Nephron (organoid): ENCODE measurements around the gene DROSHA.

Source experiments
- H3K27ac Mint-ChIP-seq, 3 experiments: 2 replicates each; pipeline ENCODE4 v1.8.0; 2020; ENCODE audit warnings: mixed read lengths in 3 of 3, mild to moderate bottlenecking in 2 of 3, moderate library complexity in 1 of 3
- H3K27me3 Mint-ChIP-seq: 2 replicates; pipeline ENCODE4 v1.8.0; 2021; ENCODE audit warnings: low read depth, mild to moderate bottlenecking, moderate library complexity, mixed read lengths
- H3K36me3 Mint-ChIP-seq: 2 replicates; pipeline ENCODE4 v1.8.0; 2020; ENCODE audit warnings: low read depth, mixed read lengths
- H3K4me1 Mint-ChIP-seq: 2 replicates; pipeline ENCODE4 v1.8.0; 2020; ENCODE audit warnings: mixed read lengths
- H3K4me3 Mint-ChIP-seq, 3 experiments: 2 replicates each; pipeline ENCODE4 v1.8.0; 2020; ENCODE audit warnings: mild to moderate bottlenecking in 3 of 3, mixed read lengths in 3 of 3, moderate library complexity in 2 of 3
- H3K9me3 Mint-ChIP-seq: 2 replicates; pipeline ENCODE4 v1.8.0; 2020; ENCODE audit warnings: mixed read lengths
- TF ChIP-seq, protein P1 (sequence below), 3 experiments: fragments of 200-600 bp; sonication (generic); IDR thresholded peaks; one replicate each; pipeline ENCODE4 v1.5.0; 2021; ENCODE audit warnings: antibody characterized with exemption in 3 of 3; ENCODE audit not compliant: unreplicated experiment in 3 of 3

Gene DROSHA

DNA sequence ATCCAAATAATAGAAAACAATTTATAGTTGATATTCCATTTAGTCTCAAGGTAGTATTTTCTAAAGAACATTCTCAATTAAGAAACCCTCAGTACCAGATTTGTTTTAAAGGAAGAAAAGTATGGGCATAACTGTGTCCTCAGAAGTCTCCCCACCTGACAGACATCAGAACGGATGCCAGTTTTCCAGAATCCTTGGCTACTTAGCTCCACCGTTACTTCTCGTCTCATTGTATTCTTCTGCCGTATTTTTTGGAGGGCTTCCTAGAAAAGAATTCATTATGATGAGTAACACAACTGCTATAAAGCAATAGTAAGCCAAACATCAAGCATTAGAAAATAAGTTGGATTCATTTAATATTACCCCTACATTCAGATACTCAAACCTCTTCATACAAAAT is 67.8 kb downstream of the DROSHA start:
- H3K27ac Mint-ChIP-seq: no peak overlapping the region
- no peaks in the 10 kb centered on the region for H3K4me1 Mint-ChIP-seq
- peaks cover 7% of the 10 kb centered on the region for H3K9me3 Mint-ChIP-seq
- no peaks in the 10 kb centered on the region for H3K27me3 Mint-ChIP-seq
- TF ChIP-seq, protein P1, sequence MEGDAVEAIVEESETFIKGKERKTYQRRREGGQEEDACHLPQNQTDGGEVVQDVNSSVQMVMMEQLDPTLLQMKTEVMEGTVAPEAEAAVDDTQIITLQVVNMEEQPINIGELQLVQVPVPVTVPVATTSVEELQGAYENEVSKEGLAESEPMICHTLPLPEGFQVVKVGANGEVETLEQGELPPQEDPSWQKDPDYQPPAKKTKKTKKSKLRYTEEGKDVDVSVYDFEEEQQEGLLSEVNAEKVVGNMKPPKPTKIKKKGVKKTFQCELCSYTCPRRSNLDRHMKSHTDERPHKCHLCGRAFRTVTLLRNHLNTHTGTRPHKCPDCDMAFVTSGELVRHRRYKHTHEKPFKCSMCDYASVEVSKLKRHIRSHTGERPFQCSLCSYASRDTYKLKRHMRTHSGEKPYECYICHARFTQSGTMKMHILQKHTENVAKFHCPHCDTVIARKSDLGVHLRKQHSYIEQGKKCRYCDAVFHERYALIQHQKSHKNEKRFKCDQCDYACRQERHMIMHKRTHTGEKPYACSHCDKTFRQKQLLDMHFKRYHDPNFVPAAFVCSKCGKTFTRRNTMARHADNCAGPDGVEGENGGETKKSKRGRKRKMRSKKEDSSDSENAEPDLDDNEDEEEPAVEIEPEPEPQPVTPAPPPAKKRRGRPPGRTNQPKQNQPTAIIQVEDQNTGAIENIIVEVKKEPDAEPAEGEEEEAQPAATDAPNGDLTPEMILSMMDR (IDR thresholded peaks at IDR 0.05; ENCODE audit: unreplicated experiment in 3 of 3): no peak
- no peak overlapping the region for H3K4me3 Mint-ChIP-seq
- peaks cover 87% of the 10 kb centered on the region for H3K36me3 Mint-ChIP-seq

DNA sequence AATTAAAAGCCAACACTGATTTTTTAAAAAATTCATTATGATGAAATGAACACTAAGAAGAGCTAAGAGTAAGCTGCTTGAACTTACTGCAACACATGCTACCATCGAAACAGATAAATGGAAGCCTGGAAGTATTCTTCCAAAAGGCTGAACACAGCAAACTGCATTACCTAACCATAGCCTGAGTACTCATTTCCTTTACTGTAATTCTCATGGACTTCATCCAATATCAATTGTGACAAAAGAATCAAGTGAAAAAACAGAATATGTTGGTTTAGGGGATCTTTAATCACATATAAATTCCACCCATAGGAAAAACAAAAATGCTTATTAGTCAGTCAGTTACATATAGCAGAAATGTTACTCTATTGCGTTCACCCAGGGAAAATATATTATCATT is 68.5 kb downstream of the DROSHA start:
- Mint-ChIP-seq H3K4me1 (no peaks in the 10 kb centered on the region), H3K27ac (no peak overlapping the region), H3K27me3 (no peaks in the 10 kb centered on the region), H3K4me3 (no peak overlapping the region), H3K36me3 (peaks cover 91% of the 10 kb centered on the region), H3K9me3 (peaks cover 7% of the 10 kb centered on the region)
- TF ChIP-seq, protein P1 (IDR thresholded peaks at IDR 0.05; ENCODE audit: unreplicated experiment in 3 of 3): no peak

DNA sequence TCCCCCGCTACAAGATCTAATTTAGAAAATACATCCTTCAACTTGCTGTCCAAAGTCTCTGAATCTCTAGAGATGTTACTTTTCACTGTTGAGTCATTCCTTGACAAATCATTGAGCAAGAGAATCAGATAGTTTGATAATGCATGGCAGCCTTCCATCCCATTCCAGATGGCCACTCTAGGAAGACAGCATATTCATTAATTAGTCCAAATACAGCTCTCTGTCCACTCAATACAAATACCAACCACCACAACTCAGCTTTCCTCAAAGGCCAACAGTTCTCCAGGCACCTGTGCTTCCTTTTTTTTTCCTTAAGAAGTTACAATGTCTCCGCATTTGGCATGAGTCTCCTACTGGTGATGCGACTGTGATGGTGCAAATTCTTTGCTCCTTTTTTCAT is 72.3 kb downstream of the DROSHA start:
- TF ChIP-seq, protein P1 (IDR thresholded peaks at IDR 0.05; ENCODE audit: unreplicated experiment in 3 of 3): no peak
- Mint-ChIP-seq H3K9me3 (peaks cover 28% of the 10 kb centered on the region), H3K27ac (no peak overlapping the region), H3K27me3 (no peaks in the 10 kb centered on the region), H3K36me3 (peaks cover 94% of the 10 kb centered on the region), H3K4me3 (no peak overlapping the region), H3K4me1 (no peaks in the 10 kb centered on the region)

DNA sequence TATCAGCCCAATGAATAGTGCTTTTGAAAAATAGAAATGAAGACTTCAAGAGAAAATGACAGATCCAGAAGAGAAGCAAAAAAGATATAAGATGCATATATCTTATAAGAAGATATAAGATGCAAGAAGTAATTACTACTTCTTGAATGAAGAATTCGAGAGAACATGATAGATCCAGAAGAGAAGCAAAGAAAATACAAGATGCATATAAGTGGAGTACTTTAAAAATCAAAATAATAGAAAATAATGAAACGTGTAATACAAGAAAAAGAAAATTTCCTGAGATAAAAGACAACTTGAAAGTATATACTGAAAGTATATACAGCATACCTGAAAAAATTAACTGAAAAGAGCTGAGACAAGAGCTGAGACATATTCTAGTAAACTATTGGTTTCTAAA is 76.7 kb downstream of the DROSHA start:
- H3K4me1 Mint-ChIP-seq: no peaks in the 10 kb centered on the region
- TF ChIP-seq, protein P1 (IDR thresholded peaks at IDR 0.05; ENCODE audit: unreplicated experiment in 3 of 3): no peak
- peaks cover 33% of the 10 kb centered on the region for H3K9me3 Mint-ChIP-seq
- no peaks in the 10 kb centered on the region for H3K27me3 Mint-ChIP-seq
- H3K4me3 Mint-ChIP-seq: no peak overlapping the region
- peaks cover 81% of the 10 kb centered on the region for H3K36me3 Mint-ChIP-seq
- no peak overlapping the region for H3K27ac Mint-ChIP-seq

DNA sequence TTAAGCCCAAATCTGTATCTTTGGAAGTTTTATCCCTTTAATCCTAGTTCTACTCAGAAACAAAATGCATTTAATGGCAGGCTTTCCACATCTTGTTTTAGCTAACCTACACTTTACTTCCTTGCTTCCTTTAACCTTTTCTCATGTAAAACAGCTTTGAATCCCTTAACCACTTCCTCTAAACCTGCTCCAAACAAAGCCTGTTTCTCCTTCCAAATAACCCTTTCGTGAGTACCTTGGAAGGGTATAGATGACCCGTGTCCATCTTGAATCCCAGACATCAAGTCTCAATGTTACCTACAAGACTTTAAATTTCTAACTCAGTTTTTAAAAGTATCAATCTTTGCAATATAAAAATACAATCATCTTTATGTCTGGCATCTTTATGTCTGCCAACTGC is 78.4 kb downstream of the DROSHA start:
- peaks cover 82% of the 10 kb centered on the region for H3K36me3 Mint-ChIP-seq
- H3K9me3 Mint-ChIP-seq: peaks cover 25% of the 10 kb centered on the region
- H3K27ac Mint-ChIP-seq: peak overlapping the region in 1 of 3 experiments; percentile 81
- H3K4me1 Mint-ChIP-seq: no peaks in the 10 kb centered on the region
- H3K27me3 Mint-ChIP-seq: no peaks in the 10 kb centered on the region
- TF ChIP-seq, protein P1 (IDR thresholded peaks at IDR 0.05; ENCODE audit: unreplicated experiment in 3 of 3): no peak
- H3K4me3 Mint-ChIP-seq: no peak overlapping the region

DNA sequence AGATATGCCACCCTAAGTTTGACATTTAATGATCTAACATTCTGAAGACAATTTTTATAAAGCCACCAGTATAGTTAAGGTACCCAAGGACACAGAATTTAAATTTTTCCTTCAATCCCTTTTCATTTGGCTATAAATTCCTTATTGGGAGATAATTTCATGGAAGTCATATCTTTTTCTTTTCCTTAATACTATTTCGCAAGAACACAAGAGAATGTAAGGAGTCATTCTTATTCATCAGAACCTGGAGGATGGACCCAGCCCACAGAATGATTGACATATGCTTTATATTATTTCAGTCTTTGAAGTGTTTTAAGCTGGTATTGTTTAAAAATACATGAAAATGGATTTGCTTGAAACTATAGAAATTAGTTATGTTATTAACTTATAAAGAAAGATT is 79.6 kb downstream of the DROSHA start:
- H3K27me3 Mint-ChIP-seq: no peaks in the 10 kb centered on the region
- no peaks in the 10 kb centered on the region for H3K4me1 Mint-ChIP-seq
- TF ChIP-seq, protein P1 (IDR thresholded peaks at IDR 0.05; ENCODE audit: unreplicated experiment in 3 of 3): no peak
- no peak overlapping the region for H3K27ac Mint-ChIP-seq
- H3K9me3 Mint-ChIP-seq: peaks cover 22% of the 10 kb centered on the region
- H3K4me3 Mint-ChIP-seq: no peak overlapping the region
- H3K36me3 Mint-ChIP-seq: peaks cover 82% of the 10 kb centered on the region
